SJSA1 (cell line): Measurements from ENCODE around the gene CALN1. TPM values are rescaled to one million over a fixed set of nuclear protein-coding genes. Genes with fewer than 3 reads are reported as not detected.

Experiments used
- DNase-seq, 2 experiments: peaks; one replicate each; pipeline ENCODE4 v3.0.0-alpha.2; 2015 to 2020; ENCODE audit warnings: low spot score in 2 of 2, low read depth in 1 of 2
- H3K27ac ChIP-seq: fragments of 250-450 bp; sonication (Bioruptor Pico); 2 replicates; pipeline ENCODE4 v1.5.1; 2020; ENCODE audit warnings: mild to moderate bottlenecking, moderate library complexity
- H3K27me3 ChIP-seq: fragments of 250-450 bp; sonication (Bioruptor Pico); replicated peaks from 2 replicates; pipeline ENCODE4 v1.5.1; 2020; ENCODE audit warnings: mild to moderate bottlenecking, moderate library complexity
- H3K36me3 ChIP-seq: fragments of 250-450 bp; sonication (Bioruptor Pico); 2 replicates; pipeline ENCODE4 v1.5.1; 2020; ENCODE audit warnings: mild to moderate bottlenecking
- H3K4me1 ChIP-seq: fragments of 250-450 bp; sonication (Bioruptor Pico); replicated peaks from 2 replicates; pipeline ENCODE4 v1.6.1; 2021; ENCODE audit warnings: mild to moderate bottlenecking
- H3K4me3 ChIP-seq: fragments of 250-450 bp; sonication (Bioruptor Pico); 2 replicates; pipeline ENCODE4 v1.5.1; 2020; ENCODE audit warnings: mild to moderate bottlenecking
- H3K9me3 ChIP-seq: fragments of 250-450 bp; sonication (Bioruptor Pico); replicated peaks from 2 replicates; pipeline ENCODE4 v1.5.1; 2020; ENCODE audit warnings: mild to moderate bottlenecking
- total RNA-seq: library from RNA; depleted of rRNA; stranded (reverse); fragments of >200 nt; shearing (Covaris generic); gene quantifications from 2 replicates; pipeline ENCODE4 v1.2.3, GENCODE V29; 2014

CALN1 gene
- total RNA-seq, 1 experiment from 2014 or later: not detected

DNA sequence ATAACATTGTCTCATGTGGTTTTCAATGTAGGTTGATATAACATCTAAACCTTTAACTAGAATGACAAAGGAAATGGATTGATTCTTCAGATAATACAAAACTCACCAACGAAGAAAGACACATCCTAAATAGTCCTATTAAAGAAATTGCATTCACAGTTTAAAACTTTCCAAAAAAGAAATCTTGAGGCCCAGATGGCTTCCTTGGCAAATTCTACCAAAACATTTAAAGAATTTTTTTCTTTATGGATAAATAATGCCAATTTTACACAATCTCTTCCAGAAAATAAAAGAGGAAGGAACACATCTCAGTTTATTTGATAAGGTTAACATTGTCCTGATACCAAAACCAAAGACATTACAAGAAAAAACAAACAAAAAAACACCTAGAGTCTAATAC, 349.5 kb downstream of the CALN1 start:
- Histone ChIP-seq H3K27me3 (no peaks in the 10 kb centered on the region), H3K4me1 (no peaks in the 10 kb centered on the region), H3K4me3 (no peak overlapping the region), H3K27ac (no peak overlapping the region), H3K36me3 (no peaks in the 10 kb centered on the region), H3K9me3 (no peaks in the 10 kb centered on the region; the same call in 1 of the 2 replicates)
- no peak for DNase-seq

DNA sequence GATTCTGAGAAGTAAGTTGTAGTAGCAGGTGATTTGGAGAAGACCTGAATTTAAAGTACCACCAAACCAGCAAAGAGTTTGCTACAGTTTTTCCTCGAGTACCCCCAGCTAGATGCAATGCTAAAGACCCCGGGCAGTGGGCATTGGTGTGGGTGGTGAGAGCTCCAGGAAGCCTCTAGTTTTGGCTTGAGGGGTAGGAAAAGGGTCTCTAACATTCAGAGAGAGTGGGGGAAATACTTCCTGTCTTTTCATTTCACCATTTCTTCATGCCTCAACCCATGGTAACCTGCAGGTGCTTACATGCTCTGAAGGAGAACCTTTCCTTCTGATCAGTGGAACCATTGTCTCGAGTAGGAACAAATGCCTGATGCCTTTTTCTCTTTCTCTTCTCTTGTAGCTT, 352.2 kb downstream of the CALN1 start:
- no peak overlapping the region for H3K4me3 ChIP-seq
- H3K36me3 ChIP-seq: no peaks in the 10 kb centered on the region
- no peaks in the 10 kb centered on the region; the same call in 1 of the 2 replicates for H3K9me3 ChIP-seq
- no peaks in the 10 kb centered on the region for H3K27me3 ChIP-seq
- H3K4me1 ChIP-seq: no peaks in the 10 kb centered on the region
- H3K27ac ChIP-seq: no peak overlapping the region
- no peak for DNase-seq

DNA sequence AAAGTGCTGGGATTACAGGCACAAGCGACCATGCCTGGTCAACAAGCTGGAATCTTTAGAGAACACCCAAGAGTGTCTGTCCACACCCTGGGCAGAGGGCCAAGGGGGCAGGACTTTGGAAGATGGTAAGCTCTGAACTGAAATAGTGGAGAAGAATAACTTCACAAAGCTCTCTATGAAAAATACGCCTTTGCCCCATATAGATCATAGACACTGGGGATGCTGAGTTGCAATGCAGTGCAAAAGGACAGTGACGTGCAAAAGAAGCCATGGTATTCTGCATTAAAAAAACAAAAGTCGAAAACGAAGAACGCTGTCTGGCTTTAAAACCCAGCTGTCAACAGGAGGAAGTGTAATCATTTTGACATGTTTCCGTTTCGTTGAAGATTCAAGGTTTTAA, 353.6 kb downstream of the CALN1 start:
- Histone ChIP-seq H3K4me3 (no peak overlapping the region), H3K9me3 (no peaks in the 10 kb centered on the region; the same call in 1 of the 2 replicates), H3K27ac (no peak overlapping the region), H3K4me1 (no peaks in the 10 kb centered on the region), H3K27me3 (no peaks in the 10 kb centered on the region), H3K36me3 (no peaks in the 10 kb centered on the region)
- DNase-seq: no peak

DNA sequence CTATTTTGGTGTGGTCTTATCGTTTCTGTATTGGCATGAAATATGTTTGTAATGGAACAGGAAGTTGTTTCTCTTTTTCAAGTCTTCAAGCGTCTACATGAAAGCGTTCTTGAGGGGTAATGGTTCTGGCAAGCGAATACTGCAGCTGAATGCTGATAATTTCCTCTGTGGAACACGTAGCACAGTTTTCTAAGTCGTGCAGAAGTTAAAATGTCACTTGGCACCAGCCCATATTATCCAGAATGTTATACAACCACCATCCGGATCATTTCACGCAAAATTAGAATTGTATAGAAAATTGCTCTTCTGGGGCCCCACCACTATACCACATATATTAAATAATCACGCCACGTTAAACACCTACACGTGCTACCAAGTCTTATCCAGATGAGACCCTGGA, 354.3 kb downstream of the CALN1 start:
- Histone ChIP-seq H3K27me3 (no peaks in the 10 kb centered on the region), H3K4me3 (no peak overlapping the region), H3K27ac (no peak overlapping the region), H3K4me1 (no peaks in the 10 kb centered on the region), H3K9me3 (no peaks in the 10 kb centered on the region; the same call in 1 of the 2 replicates), H3K36me3 (no peaks in the 10 kb centered on the region)
- no peak for DNase-seq

DNA sequence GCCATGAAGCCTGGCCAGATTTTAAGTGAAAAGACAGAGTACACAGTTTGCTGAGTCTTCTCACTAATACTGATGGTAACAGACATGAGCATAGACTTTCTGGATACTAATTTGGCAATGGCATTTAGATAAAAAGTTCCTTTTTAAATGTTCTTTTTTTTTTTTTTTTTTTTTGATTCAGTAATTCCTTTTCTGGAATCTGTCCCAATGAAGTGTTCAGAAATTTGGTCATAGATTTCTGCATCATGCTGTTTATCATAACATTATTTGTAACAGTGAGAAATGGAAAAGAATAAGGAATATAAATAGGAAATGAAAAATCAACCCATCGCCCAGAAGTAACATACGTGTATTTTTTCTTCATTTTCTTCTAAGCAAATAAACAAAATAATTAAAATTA, 354.9 kb downstream of the CALN1 start:
- no peaks in the 10 kb centered on the region for H3K27me3 ChIP-seq
- no peak overlapping the region for H3K4me3 ChIP-seq
- H3K4me1 ChIP-seq: no peaks in the 10 kb centered on the region
- H3K9me3 ChIP-seq: no peaks in the 10 kb centered on the region; the same call in 1 of the 2 replicates
- H3K27ac ChIP-seq: no peak overlapping the region
- DNase-seq: no peak
- H3K36me3 ChIP-seq: no peaks in the 10 kb centered on the region

DNA sequence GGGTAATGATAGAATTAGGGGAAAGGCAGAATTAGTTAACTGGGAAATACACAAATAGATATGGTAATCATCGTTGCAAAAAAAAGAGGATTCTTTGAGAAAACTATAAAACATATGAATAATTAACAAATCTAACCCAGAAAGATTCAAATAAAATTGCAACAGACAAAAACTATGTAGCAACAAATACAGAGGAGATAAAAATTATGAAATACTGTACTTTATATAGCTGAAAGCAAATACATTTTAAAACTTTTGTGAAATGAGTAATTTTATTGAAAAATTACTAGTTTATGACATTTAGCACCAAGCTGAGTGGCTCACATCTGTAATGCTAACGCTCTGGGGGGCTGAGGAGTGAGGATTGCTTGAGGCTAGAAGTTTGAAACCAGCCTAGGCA, 356.7 kb downstream of the CALN1 start:
- Histone ChIP-seq H3K4me3 (no peak overlapping the region), H3K36me3 (no peaks in the 10 kb centered on the region), H3K27ac (no peak overlapping the region), H3K4me1 (no peaks in the 10 kb centered on the region), H3K9me3 (no peaks in the 10 kb centered on the region; the same call in 1 of the 2 replicates), H3K27me3 (no peaks in the 10 kb centered on the region)
- DNase-seq: no peak

DNA sequence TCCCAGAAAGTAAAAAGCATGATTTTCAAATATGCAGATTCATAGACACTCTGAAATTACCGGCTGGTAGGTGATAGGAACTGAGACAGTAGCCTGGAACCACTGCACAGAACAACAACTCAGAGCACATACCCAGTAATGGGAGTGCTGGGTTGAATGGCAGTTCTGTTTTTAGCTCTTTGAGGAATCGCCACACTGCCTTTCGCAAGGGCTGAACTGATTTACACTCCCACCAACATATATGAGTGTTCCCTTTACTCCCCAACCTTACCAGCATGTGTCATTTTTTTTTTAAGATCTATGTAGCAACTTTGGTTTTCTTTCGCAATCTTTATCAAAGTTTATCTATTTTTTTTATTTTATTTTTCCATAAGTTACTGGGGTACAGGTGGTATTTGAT, 358.8 kb downstream of the CALN1 start:
- H3K27ac ChIP-seq: no peak overlapping the region
- no peak for DNase-seq
- H3K36me3 ChIP-seq: no peaks in the 10 kb centered on the region
- no peak overlapping the region for H3K4me3 ChIP-seq
- H3K4me1 ChIP-seq: no peaks in the 10 kb centered on the region
- H3K27me3 ChIP-seq: no peaks in the 10 kb centered on the region
- 0 out of 2 replicates have a peak, but pooled peaks cover 4% of the 10 kb centered on the region for H3K9me3 ChIP-seq

DNA sequence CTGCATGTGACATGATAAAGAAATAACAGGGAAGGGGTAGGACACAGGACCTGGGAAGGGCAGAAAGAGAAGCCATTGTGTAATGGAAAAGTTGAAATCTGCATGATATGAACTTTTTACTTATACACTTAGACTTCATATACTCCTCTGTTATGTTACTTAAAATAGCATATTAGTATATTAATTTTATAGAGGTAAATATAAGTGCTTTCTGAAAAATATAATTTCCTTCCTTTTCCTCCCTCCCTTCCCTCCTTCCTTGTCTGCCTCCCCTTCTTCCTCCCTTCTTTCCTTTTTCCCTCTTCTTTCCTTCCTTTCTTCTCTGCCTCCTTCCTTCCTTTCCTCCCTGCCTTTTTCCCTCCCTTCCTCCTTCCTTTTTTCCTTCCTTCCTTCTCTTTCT, 363.7 kb downstream of the CALN1 start:
- 0 out of 2 replicates have a peak, but pooled peaks cover 4% of the 10 kb centered on the region for H3K9me3 ChIP-seq
- no peaks in the 10 kb centered on the region for H3K27me3 ChIP-seq
- H3K4me1 ChIP-seq: no peaks in the 10 kb centered on the region
- H3K36me3 ChIP-seq: no peaks in the 10 kb centered on the region
- no peak overlapping the region for H3K27ac ChIP-seq
- no peak overlapping the region for H3K4me3 ChIP-seq
- no peak for DNase-seq

DNA sequence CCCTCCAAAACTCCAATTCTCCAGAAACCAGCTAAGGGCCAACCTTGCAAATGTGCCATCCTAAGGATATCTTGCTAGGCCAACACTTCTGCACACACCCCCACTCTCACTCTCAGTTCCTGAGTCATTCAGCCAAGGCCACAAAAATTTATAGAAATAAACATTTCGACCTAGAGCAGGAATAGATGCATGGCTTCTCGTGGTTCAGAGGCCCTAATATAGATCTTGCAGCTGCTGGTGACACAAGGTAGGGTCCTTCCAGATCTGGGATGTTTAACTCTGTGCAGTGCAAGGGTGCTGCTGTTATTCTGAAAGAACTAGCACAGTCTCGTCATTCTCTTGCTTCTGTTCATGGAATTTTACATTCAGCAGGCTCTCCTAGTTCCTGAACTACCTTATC, 369.3 kb downstream of the CALN1 start:
- no peak overlapping the region for H3K4me3 ChIP-seq
- no peaks in the 10 kb centered on the region for H3K4me1 ChIP-seq
- no peak overlapping the region for H3K27ac ChIP-seq
- no peaks in the 10 kb centered on the region for H3K27me3 ChIP-seq
- H3K36me3 ChIP-seq: no peaks in the 10 kb centered on the region
- peaks cover 13% of the 10 kb centered on the region; the same call in 1 of the 2 replicates for H3K9me3 ChIP-seq
- peak in 1 of 2 experiments; percentile 5 for DNase-seq

DNA sequence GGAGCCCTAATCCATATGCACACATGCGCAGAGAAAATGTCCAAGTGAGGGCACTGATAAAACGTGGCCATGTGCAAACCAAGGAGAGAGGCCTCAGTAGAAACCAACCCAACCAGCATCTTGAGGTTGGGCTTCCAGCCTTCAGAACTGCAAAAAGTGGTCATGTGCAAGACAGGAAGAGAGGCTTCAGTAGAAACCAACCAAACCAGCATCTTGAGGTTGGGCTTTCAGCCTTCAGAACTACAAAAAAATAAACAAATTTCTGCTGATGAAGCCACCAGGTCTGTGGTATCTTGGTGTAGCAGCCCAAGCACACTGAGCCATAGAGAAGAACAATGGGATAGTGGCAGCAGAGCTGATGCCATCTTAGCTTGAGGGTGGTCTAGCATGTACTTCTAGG, 371.5 kb downstream of the CALN1 start:
- Histone ChIP-seq H3K27me3 (no peaks in the 10 kb centered on the region), H3K9me3 (peaks cover 13% of the 10 kb centered on the region; the same call in 1 of the 2 replicates), H3K4me1 (no peaks in the 10 kb centered on the region), H3K27ac (no peak overlapping the region), H3K4me3 (no peak overlapping the region), H3K36me3 (no peaks in the 10 kb centered on the region)
- no peak for DNase-seq

DNA sequence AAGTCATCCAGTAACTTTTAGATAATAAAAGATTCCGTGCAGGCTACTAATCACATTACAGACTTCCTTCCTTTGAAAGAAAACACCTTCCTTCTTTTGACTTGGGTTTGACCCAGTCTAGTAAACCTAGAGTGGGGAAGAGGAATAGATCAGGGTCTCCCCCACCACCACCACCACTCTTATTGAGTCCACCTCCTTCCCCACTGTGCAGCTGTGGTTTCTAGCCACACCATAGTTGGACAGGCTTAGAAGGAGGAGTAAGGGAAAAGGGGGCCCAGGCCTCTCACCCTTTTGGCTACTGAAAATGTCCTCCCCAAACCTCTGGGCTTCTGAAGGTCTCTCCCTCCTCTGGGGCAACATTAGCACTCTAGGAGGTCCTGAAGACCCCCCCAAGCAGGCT, 372.7 kb downstream of the CALN1 start:
- Histone ChIP-seq H3K9me3 (peaks cover 13% of the 10 kb centered on the region; the same call in 1 of the 2 replicates), H3K36me3 (no peaks in the 10 kb centered on the region), H3K4me3 (no peak overlapping the region), H3K27ac (no peak overlapping the region), H3K4me1 (no peaks in the 10 kb centered on the region), H3K27me3 (no peaks in the 10 kb centered on the region)
- no peak for DNase-seq

DNA sequence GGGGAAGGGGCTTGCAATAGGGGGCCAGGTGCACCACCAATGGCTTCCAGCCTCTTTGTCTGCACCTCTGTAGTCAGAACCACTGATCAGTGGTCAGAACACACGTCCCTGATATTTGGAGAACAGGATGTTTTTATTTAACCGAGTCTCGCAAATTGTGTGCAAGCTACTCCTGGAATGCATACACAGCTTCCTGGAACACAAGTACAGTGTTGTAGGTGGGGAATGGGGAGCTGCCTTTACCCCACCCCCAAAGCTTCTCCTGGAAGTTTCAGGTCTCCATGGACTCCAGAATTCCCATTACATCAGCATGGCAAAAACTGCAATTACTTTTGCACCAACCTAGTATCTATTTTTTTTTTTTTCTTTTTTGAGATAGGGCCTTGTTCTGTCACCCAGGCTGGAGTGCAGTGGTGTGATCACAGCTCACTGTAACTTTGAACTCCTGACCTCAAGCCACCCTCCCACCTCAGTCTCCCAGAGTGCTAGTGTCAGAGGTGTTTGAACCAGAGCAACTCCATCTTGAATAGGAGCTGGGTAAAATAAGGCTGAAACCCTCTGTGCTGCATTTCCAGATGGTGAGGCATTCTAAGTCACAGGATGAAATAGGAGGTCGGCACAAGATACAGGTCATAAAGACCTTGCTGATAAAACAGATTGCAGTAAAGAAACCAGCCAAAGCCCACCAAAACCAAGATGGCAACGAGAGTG, 374.0 kb downstream of the CALN1 start:
- Histone ChIP-seq H3K27ac (no peak overlapping the region), H3K27me3 (no peaks in the 10 kb centered on the region), H3K4me1 (no peaks in the 10 kb centered on the region), H3K4me3 (no peak overlapping the region), H3K36me3 (no peaks in the 10 kb centered on the region), H3K9me3 (peaks cover 13% of the 10 kb centered on the region; the same call in 1 of the 2 replicates)
- no peak for DNase-seq

DNA sequence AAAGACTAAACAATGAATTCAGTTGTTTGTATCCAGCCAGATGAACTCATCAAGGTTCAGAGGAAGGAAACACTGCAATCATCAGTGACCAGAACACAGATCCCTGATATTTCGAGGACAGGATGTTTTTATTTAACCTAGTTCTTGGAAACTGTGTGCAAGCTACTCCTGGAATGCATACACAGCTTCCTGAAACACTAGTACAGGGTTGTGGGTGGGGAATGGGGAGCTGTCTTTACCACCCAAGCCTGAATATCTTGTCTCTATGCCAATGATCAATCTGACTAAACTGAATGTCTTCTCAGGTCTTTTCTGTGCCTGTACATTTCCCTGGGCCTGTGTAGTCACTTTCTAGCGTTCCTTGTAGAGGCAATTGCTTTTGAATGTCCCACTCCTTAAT, 374.6 kb downstream of the CALN1 start:
- Histone ChIP-seq H3K9me3 (peaks cover 16% of the 10 kb centered on the region; the same call in 1 of the 2 replicates), H3K4me1 (no peaks in the 10 kb centered on the region), H3K4me3 (no peak overlapping the region), H3K27me3 (no peaks in the 10 kb centered on the region), H3K27ac (no peak overlapping the region), H3K36me3 (no peaks in the 10 kb centered on the region)
- no peak for DNase-seq

DNA sequence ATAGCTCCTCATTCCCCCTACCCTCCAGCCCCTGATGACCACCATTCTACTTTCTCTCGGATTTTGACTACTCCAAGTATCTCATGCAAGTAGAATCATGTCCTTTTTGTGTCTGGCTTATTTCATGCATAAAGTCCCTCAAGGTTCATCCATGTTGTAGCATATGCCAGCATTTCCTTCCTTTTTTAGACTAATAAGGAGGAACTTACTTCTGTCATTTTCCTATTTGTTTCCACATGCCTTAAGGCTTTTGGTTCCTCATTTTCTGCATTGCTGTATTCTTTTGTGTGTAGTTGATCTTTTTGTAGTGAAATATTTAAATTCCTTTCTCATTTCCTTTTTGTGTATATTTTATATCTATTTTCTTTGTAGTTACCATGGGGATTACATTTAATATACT, 376.9 kb downstream of the CALN1 start:
- H3K27ac ChIP-seq: no peak overlapping the region
- H3K4me1 ChIP-seq: no peaks in the 10 kb centered on the region
- no peaks in the 10 kb centered on the region for H3K27me3 ChIP-seq
- DNase-seq: no peak
- H3K4me3 ChIP-seq: no peak overlapping the region
- no peaks in the 10 kb centered on the region for H3K36me3 ChIP-seq
- peaks cover 5% of the 10 kb centered on the region; the same call in 1 of the 2 replicates for H3K9me3 ChIP-seq

DNA sequence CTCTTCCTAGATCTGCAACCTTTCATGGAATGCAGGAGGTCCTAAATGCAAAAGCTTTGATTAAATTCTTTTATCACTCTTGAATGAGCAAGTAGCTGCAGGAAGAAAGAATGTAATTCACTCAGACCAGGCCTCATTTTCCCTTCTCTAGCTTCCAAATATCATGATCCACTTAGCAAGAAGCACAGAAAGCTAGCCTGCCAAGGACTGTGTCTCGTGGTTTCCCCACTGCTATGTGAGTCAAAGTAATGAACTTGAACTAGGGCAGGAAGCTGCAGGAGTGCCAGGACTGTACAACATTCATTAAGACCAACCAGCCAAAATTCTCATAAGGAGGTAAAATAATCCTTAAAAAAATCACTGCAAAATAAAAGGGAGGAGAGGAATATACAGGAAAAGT, 379.2 kb downstream of the CALN1 start:
- no peak overlapping the region for H3K4me3 ChIP-seq
- no peaks in the 10 kb centered on the region for H3K27me3 ChIP-seq
- no peaks in the 10 kb centered on the region for H3K4me1 ChIP-seq
- no peaks in the 10 kb centered on the region for H3K36me3 ChIP-seq
- H3K9me3 ChIP-seq: peaks cover 2% of the 10 kb centered on the region; the same call in 1 of the 2 replicates
- DNase-seq: no peak
- no peak overlapping the region for H3K27ac ChIP-seq
